ENCODE results near the gene UVRAG. TPM values are rescaled to one million over a fixed set of nuclear protein-coding genes. Genes with fewer than 3 reads are reported as not detected.

UVRAG gene
- total and polyA plus RNA-seq, 7 donors = 6.2 to 16.8 (median 13.6) TPM

- Histone ChIP-seq H3K4me1 (peaks cover 5% of the 10 kb centered on the region), H3K9me3 (no peaks in the 10 kb centered on the region), H3K27ac (no peak overlapping the region), H3K4me3 (no peak overlapping the region), H3K27me3 (ENCODE audit: insufficient read depth in 3 of 3, low read length in 2 of 3) (no peaks in the 10 kb centered on the region), H3K36me3 (ENCODE audit: insufficient read depth in 1 of 2, low read depth in 1 of 2) (no peaks in the 10 kb centered on the region)
- ATAC-seq (no peak), DNase-seq (no peak)
- intact Hi-C loops (cut with DNase I) = no loop called here
- no peak for TF ChIP-seq CTCF (IDR thresholded peaks at IDR 0.05)
- whole genome bisulfite sequencing, 3 donors = 92 to 96% (median 93%) methylated on average over 3 of the region's 3 CpGs
Measured at GRCh38 chr11:75834728-75835127, 19.7 kb downstream of the UVRAG start.

GRCh38 chr11:75836417-75836816 is 21.4 kb downstream of the UVRAG start:
- ATAC-seq = no peak
- H3K27me3 ChIP-seq (ENCODE audit: insufficient read depth in 3 of 3, low read length in 2 of 3) = no peaks in the 10 kb centered on the region
- H3K36me3 ChIP-seq (ENCODE audit: insufficient read depth in 1 of 2, low read depth in 1 of 2) = no peaks in the 10 kb centered on the region
- no peak for DNase-seq
- H3K9me3 ChIP-seq = no peaks in the 10 kb centered on the region
- H3K4me3 ChIP-seq = no peak overlapping the region
- H3K27ac ChIP-seq = no peak overlapping the region
- 86 to 87% (median 87%) methylated on average over 3 of the region's 3 CpGs for WGBS, 3 donors
- no peak for TF ChIP-seq CTCF (IDR thresholded peaks at IDR 0.05)
- intact Hi-C loops (cut with DNase I) = no loop called here
- H3K4me1 ChIP-seq = peaks cover 18% of the 10 kb centered on the region

GRCh38 chr11:75839851-75840250 is 24.8 kb downstream of the UVRAG start:
- ATAC-seq = peak in 1 of 4 donors; percentile 56
- H3K36me3 ChIP-seq (ENCODE audit: insufficient read depth in 1 of 2, low read depth in 1 of 2) = no peaks in the 10 kb centered on the region
- intact Hi-C loops (cut with DNase I) = no loop called here
- no peaks in the 10 kb centered on the region for H3K9me3 ChIP-seq
- no peak overlapping the region for H3K4me3 ChIP-seq
- no peak for TF ChIP-seq CTCF (IDR thresholded peaks at IDR 0.05)
- DNase-seq = no peak
- H3K27ac ChIP-seq = no peak overlapping the region
- peaks cover 18% of the 10 kb centered on the region for H3K4me1 ChIP-seq
- H3K27me3 ChIP-seq (ENCODE audit: insufficient read depth in 3 of 3, low read length in 2 of 3) = no peaks in the 10 kb centered on the region

GRCh38 chr11:75840522-75840921 is 25.5 kb downstream of the UVRAG start:
- peaks cover 18% of the 10 kb centered on the region for H3K4me1 ChIP-seq
- ATAC-seq = no peak
- H3K9me3 ChIP-seq = no peaks in the 10 kb centered on the region
- H3K36me3 ChIP-seq (ENCODE audit: insufficient read depth in 1 of 2, low read depth in 1 of 2) = no peaks in the 10 kb centered on the region
- DNase-seq = no peak
- no peak overlapping the region for H3K4me3 ChIP-seq
- no peak for TF ChIP-seq CTCF (IDR thresholded peaks at IDR 0.05)
- 35 to 52% (median 44%) methylated on average over 1 of the region's 1 CpG for WGBS, 3 donors
- H3K27me3 ChIP-seq (ENCODE audit: insufficient read depth in 3 of 3, low read length in 2 of 3) = no peaks in the 10 kb centered on the region
- H3K27ac ChIP-seq = no peak overlapping the region
- intact Hi-C loops (cut with DNase I) = no loop called here

GRCh38 chr11:75841739-75842138 is 26.7 kb downstream of the UVRAG start:
- H3K36me3 ChIP-seq (ENCODE audit: insufficient read depth in 1 of 2, low read depth in 1 of 2) = no peaks in the 10 kb centered on the region
- ATAC-seq (no peak), DNase-seq (no peak)
- intact Hi-C loops (cut with DNase I) = no loop called here
- H3K27ac ChIP-seq = no peak overlapping the region
- no peak overlapping the region for H3K4me3 ChIP-seq
- no peak for TF ChIP-seq CTCF (IDR thresholded peaks at IDR 0.05)
- no peaks in the 10 kb centered on the region for H3K27me3 ChIP-seq (ENCODE audit: insufficient read depth in 3 of 3, low read length in 2 of 3)
- 72 to 92% (median 83%) methylated on average over 2 of the region's 2 CpGs for WGBS, 3 donors
- H3K4me1 ChIP-seq = peaks cover 18% of the 10 kb centered on the region
- no peaks in the 10 kb centered on the region for H3K9me3 ChIP-seq
